BLaER1 treated with 17β-estradiol and CSF1 and Interleukin-3, amounts not matched to agents 10 nM and 100 nM (cell line): Measurements from ENCODE around the gene SHISAL1.

Source experiments
- H3K27ac ChIP-seq, 11 experiments: shearing (Covaris generic); formaldehyde crosslinking; 2 replicates each; pipeline ENCODE4 v1.8.1; 2022
- H3K27me3 ChIP-seq, 11 experiments: shearing (Covaris generic); formaldehyde crosslinking; 2 replicates each; pipeline ENCODE4 v1.8.1; 2022
- H3K36me3 ChIP-seq, 11 experiments: shearing (Covaris generic); formaldehyde crosslinking; 2 replicates each; pipeline ENCODE4 v1.8.1; 2022
- H3K4me1 ChIP-seq, 10 experiments: shearing (Covaris generic); formaldehyde crosslinking; 2 replicates each; pipeline ENCODE4 v1.8.1; 2022
- H3K4me2 ChIP-seq, 11 experiments: shearing (Covaris generic); formaldehyde crosslinking; 2 replicates each; pipeline ENCODE4 v1.8.1; 2022
- H3K4me3 ChIP-seq, 10 experiments: shearing (Covaris generic); formaldehyde crosslinking; 2 replicates each; pipeline ENCODE4 v1.8.1; 2022
- H3K9ac ChIP-seq, 11 experiments: shearing (Covaris generic); formaldehyde crosslinking; 2 replicates each; pipeline ENCODE4 v1.8.1; 2022
- H3K9me3 ChIP-seq, 11 experiments: shearing (Covaris generic); formaldehyde crosslinking; replicated peaks in 1 of 11; 2 replicates each; pipeline ENCODE4 v1.8.1; 2022
- H4K20me1 ChIP-seq, 11 experiments: shearing (Covaris generic); formaldehyde crosslinking; 2 replicates each; pipeline ENCODE4 v1.8.1; 2022
- Cebpa-rat ChIP-seq, 11 experiments: shearing (Covaris generic); IDR thresholded peaks; 2 replicates each; pipeline ENCODE4 v1.8.1; 2022

The SHISAL1 gene

GRCh38 chr22:44261861-44262595 is 50.7 kb downstream of the SHISAL1 start:
- Histone ChIP-seq H3K36me3 (no peaks in the 10 kb centered on the region), H3K4me3 (no peak overlapping the region), H3K9me3 (peaks cover 0 to 7% (median 0%) of the 10 kb centered on the region in 11 experiments; a peak in 2 of 22 replicates), H3K4me2 (no peak overlapping the region), H3K9ac (no peak overlapping the region), H3K4me1 (peaks cover 2 to 21% (median 16%) of the 10 kb centered on the region in 10 experiments; a peak in 18 of 20 replicates), H4K20me1 (no peaks in the 10 kb centered on the region; a peak in 3 of 22 replicates), H3K27me3 (peaks cover 0 to 9% (median 0%) of the 10 kb centered on the region in 11 experiments; a peak in 4 of 22 replicates), H3K27ac (no peak overlapping the region)
- TF ChIP-seq Cebpa-rat (IDR thresholded peaks at IDR 0.05): no peak

GRCh38 chr22:44261164-44261860 is 51.4 kb downstream of the SHISAL1 start:
- Histone ChIP-seq H3K9ac (no peak overlapping the region), H4K20me1 (no peaks in the 10 kb centered on the region; a peak in 3 of 22 replicates), H3K4me1 (peaks cover 0 to 21% (median 15%) of the 10 kb centered on the region in 10 experiments; a peak in 15 of 20 replicates), H3K9me3 (peaks cover 0 to 7% (median 0%) of the 10 kb centered on the region in 11 experiments; a peak in 2 of 22 replicates), H3K36me3 (no peaks in the 10 kb centered on the region), H3K4me2 (no peak overlapping the region), H3K27me3 (peaks cover 0 to 6% (median 0%) of the 10 kb centered on the region in 11 experiments; a peak in 1 of 22 replicates), H3K4me3 (no peak overlapping the region), H3K27ac (no peak overlapping the region)
- no peak for TF ChIP-seq Cebpa-rat (IDR thresholded peaks at IDR 0.05)

GRCh38 chr22:44260216-44261035 is 52.3 kb downstream of the SHISAL1 start:
- peaks cover 0 to 4% (median 0%) of the 10 kb centered on the region in 11 experiments; a peak in 2 of 22 replicates for H3K9me3 ChIP-seq
- no peak for TF ChIP-seq Cebpa-rat (IDR thresholded peaks at IDR 0.05)
- no peak overlapping the region for H3K9ac ChIP-seq
- no peaks in the 10 kb centered on the region for H3K36me3 ChIP-seq
- H3K4me1 ChIP-seq: peaks cover 0 to 21% (median 15%) of the 10 kb centered on the region in 10 experiments; a peak in 15 of 20 replicates
- H3K27ac ChIP-seq: no peak overlapping the region
- H3K4me3 ChIP-seq: no peak overlapping the region
- H4K20me1 ChIP-seq: no peaks in the 10 kb centered on the region; a peak in 4 of 22 replicates
- H3K4me2 ChIP-seq: peak overlapping the region in 5 of 11 experiments; percentile 28 to 71 (median 45); a peak in 6 of 22 replicates
- 0 out of 22 replicates have a peak, but pooled peaks cover 0 to under 1% (median 0%) of the 10 kb centered on the region in 11 experiments for H3K27me3 ChIP-seq

GRCh38 chr22:44259366-44260215 is 53.2 kb downstream of the SHISAL1 start:
- Histone ChIP-seq H3K4me2 (peak overlapping the region in 8 of 11 experiments; percentile 16 to 71 (median 44); a peak in 14 of 22 replicates), H3K4me1 (peaks cover 0 to 21% (median 15%) of the 10 kb centered on the region in 10 experiments; a peak in 15 of 20 replicates), H3K4me3 (no peak overlapping the region), H3K9me3 (no peaks in the 10 kb centered on the region), H3K27me3 (no peaks in the 10 kb centered on the region), H4K20me1 (no peaks in the 10 kb centered on the region; a peak in 4 of 22 replicates), H3K36me3 (no peaks in the 10 kb centered on the region), H3K9ac (no peak overlapping the region), H3K27ac (no peak overlapping the region)
- no peak for TF ChIP-seq Cebpa-rat (IDR thresholded peaks at IDR 0.05)

GRCh38 chr22:44256556-44257485 is 55.9 kb downstream of the SHISAL1 start:
- H3K4me2 ChIP-seq: no peak overlapping the region

GRCh38 chr22:44256085-44256484 is 56.7 kb downstream of the SHISAL1 start:
- no peak for TF ChIP-seq Cebpa-rat (IDR thresholded peaks at IDR 0.05)

More at GRCh38 chr22:44256556-44257485, 55.9 kb downstream of the SHISAL1 start:
- no peaks in the 10 kb centered on the region for H3K36me3 ChIP-seq
- H3K9ac ChIP-seq: no peak overlapping the region
- no peak overlapping the region for H3K27ac ChIP-seq
- H3K4me3 ChIP-seq: no peak overlapping the region
- no peaks in the 10 kb centered on the region for H3K9me3 ChIP-seq
- no peaks in the 10 kb centered on the region; a peak in 2 of 22 replicates for H4K20me1 ChIP-seq
- peaks cover 0 to 21% (median 15%) of the 10 kb centered on the region in 10 experiments; a peak in 15 of 20 replicates for H3K4me1 ChIP-seq
- no peaks in the 10 kb centered on the region for H3K27me3 ChIP-seq
- no peak for TF ChIP-seq Cebpa-rat (IDR thresholded peaks at IDR 0.05)

GRCh38 chr22:44254811-44255210 is 57.9 kb downstream of the SHISAL1 start:
- Histone ChIP-seq H3K4me1 (peaks cover 0 to 11% (median 9%) of the 10 kb centered on the region in 10 experiments; a peak in 14 of 20 replicates), H3K9ac (no peak overlapping the region), H3K36me3 (no peaks in the 10 kb centered on the region), H3K4me2 (no peak overlapping the region), H3K9me3 (peaks cover 11 to 20% (median 13%) of the 10 kb centered on the region in 11 experiments), H3K4me3 (no peak overlapping the region), H3K27ac (no peak overlapping the region), H3K27me3 (no peaks in the 10 kb centered on the region), H4K20me1 (no peaks in the 10 kb centered on the region; a peak in 2 of 22 replicates)
- TF ChIP-seq Cebpa-rat (IDR thresholded peaks at IDR 0.05): no peak

More at GRCh38 chr22:44256085-44256484, 56.7 kb downstream of the SHISAL1 start:
- no peak overlapping the region for H3K4me2 ChIP-seq
- H3K36me3 ChIP-seq: no peaks in the 10 kb centered on the region
- H3K4me1 ChIP-seq: peaks cover 0 to 21% (median 15%) of the 10 kb centered on the region in 10 experiments; a peak in 15 of 20 replicates
- H3K27me3 ChIP-seq: no peaks in the 10 kb centered on the region
- peaks cover 0 to 7% (median under 1%) of the 10 kb centered on the region in 11 experiments; a peak in 10 of 22 replicates for H3K9me3 ChIP-seq
- no peak overlapping the region for H3K27ac ChIP-seq
- H4K20me1 ChIP-seq: no peaks in the 10 kb centered on the region; a peak in 2 of 22 replicates
- H3K9ac ChIP-seq: no peak overlapping the region
- H3K4me3 ChIP-seq: no peak overlapping the region
